ENCODE data around the gene TGFBR3. TPM values are rescaled to one million over a fixed set of nuclear protein-coding genes. Genes with fewer than 3 reads are reported as not detected.

TGFBR3 gene
- total and polyA plus RNA-seq, 2 of the 4 experiments (the other 2 are of a cell fraction) = 3.0 to 11.3 TPM

DNA sequence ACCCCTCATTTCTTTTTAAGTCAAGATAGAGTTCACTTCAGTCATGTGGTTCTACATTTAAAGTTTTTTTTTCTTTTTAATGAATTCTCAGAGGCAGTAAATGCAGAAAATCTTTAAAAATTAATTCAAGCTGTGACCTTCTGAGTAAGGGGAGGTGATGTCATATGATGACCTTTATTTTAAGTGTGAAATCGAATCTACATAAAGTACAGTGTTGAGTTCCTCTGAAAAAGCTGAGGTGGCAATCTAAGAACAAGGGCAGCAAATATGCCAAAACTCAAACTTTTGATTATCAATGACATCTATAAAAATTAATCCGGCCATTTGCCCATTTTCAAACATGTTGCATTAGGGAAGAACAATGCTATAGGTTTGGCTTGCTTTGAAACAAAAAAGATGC is 211.8 kb downstream of the TGFBR3 start:
- Histone ChIP-seq H4K91ac (ENCODE audit: insufficient read depth, low read depth, low read length) (no peak overlapping the region), H3K4ac (ENCODE audit: low read depth, low read length) (no peak overlapping the region), H3K79me1 (ENCODE audit: low read depth in 1 of 2, low read length in 2 of 2) (no peaks in the 10 kb centered on the region), H2AFZ (replicated peaks; ENCODE audit: low read length, poor library complexity) (no peak overlapping the region), H2BK5ac (ENCODE audit: low read depth, low read length, poor library complexity, severe bottlenecking) (no peak overlapping the region), H3K27me3 (ENCODE audit: control insufficient read depth, insufficient read depth, low read length) (no peaks in the 10 kb centered on the region), H3K18ac (ENCODE audit: low read depth, low read length) (no peak overlapping the region), H3K4me2 (ENCODE audit: low read depth, low read length) (no peak overlapping the region), H3K36me3 (ENCODE audit: control insufficient read depth, insufficient read depth, low read length) (no peaks in the 10 kb centered on the region), H4K8ac (ENCODE audit: low read depth in 2 of 2, low read length in 2 of 2) (no peak overlapping the region), H3K56ac (ENCODE audit: extremely low read depth, insufficient read depth, low read length) (no peak overlapping the region), H3K4me3 (ENCODE audit: insufficient read depth, low read depth, low read length) (no peak overlapping the region), H2BK120ac (ENCODE audit: low read depth, low read length) (no peak overlapping the region), H4K5ac (ENCODE audit: low read depth, low read length) (no peak overlapping the region), H2AK5ac (ENCODE audit: low read depth, low read length) (no peak overlapping the region), H2AK9ac (replicated peaks; ENCODE audit: low read depth, low read length, poor library complexity) (no peak overlapping the region), H3K9me3 (ENCODE audit: control insufficient read depth, insufficient read depth, low read length) (no peaks in the 10 kb centered on the region), H3K9me1 (ENCODE audit: insufficient read depth, low read length) (no peaks in the 10 kb centered on the region), H3K23ac (ENCODE audit: low read depth, low read length) (no peak overlapping the region), H2BK20ac (ENCODE audit: low read depth, low read length) (no peak overlapping the region), H3K14ac (replicated peaks; ENCODE audit: low read depth, low read length) (no peak overlapping the region), H4K20me1 (ENCODE audit: insufficient read depth, low read length) (no peaks in the 10 kb centered on the region), H3K9ac (ENCODE audit: low read depth, low read length) (no peak overlapping the region), H3K27ac (ENCODE audit: insufficient read depth, low read length) (no peak overlapping the region), H2BK15ac (ENCODE audit: low read depth, low read length) (no peak overlapping the region), H3K4me1 (ENCODE audit: control insufficient read depth, insufficient read depth, low read length) (no peaks in the 10 kb centered on the region)
- ChIA-PET CTCF (interaction anchor here (1.0 kb wide), 1 partner anchor 96 kb away, joined by 3 read pairs; no protein-coding TSS in a partner anchor), POLR2A (ENCODE audit: unreplicated experiment) (no interaction called here)
- no peak for DNase-seq
- ATAC-seq (ENCODE audit: low read depth) = no peak
- intact Hi-C loops (cut with micrococcal nuclease) (no loop called here), dilution Hi-C loops (cut with HindIII; ENCODE audit: low sequenced_read_pairs, unreplicated experiment) (no loop called here), in situ Hi-C loops (cut with MboI; ENCODE audit: low sequenced_read_pairs) (no loop called here)
- TF ChIP-seq CHD1 (IDR thresholded peaks at IDR 0.05; ENCODE audit: low read depth, low read length) (no peak), BHLHE40 (IDR thresholded peaks at IDR 0.05; ENCODE audit: low read depth, low read length) (no peak), RAD21 (IDR thresholded peaks at IDR 0.05; ENCODE audit: low read length) (no peak), CTCF (conservative IDR thresholded peaks at IDR 0.05; ENCODE audit: low read depth, low read length) (no peak), MAFK (IDR thresholded peaks at IDR 0.05; ENCODE audit: low read depth, low read length) (no peak), NFE2L2 (IDR thresholded peaks at IDR 0.05; ENCODE audit: low read depth, low read length) (no peak), RFX5 (IDR thresholded peaks at IDR 0.05; ENCODE audit: low read depth, low read length) (no peak), FOS (IDR thresholded peaks at IDR 0.05; ENCODE audit: low read depth, low read length) (no peak), CEBPB (IDR thresholded peaks at IDR 0.05; ENCODE audit: low read depth, low read length) (no peak), POLR2A (IDR thresholded peaks at IDR 0.05; ENCODE audit: low read depth, low read length) (no peak), SMC3 (IDR thresholded peaks at IDR 0.05; ENCODE audit: low read depth, low read length) (no peak), RCOR1 (IDR thresholded peaks at IDR 0.05; ENCODE audit: insufficient replicate concordance, low read length) (no peak), ELK1 (IDR thresholded peaks at IDR 0.05; ENCODE audit: borderline replicate concordance, low read depth, low read length) (no peak), MXI1 (IDR thresholded peaks at IDR 0.05; ENCODE audit: borderline replicate concordance, low read depth, low read length) (no peak), MAZ (IDR thresholded peaks at IDR 0.05; ENCODE audit: borderline replicate concordance, low read depth, low read length) (no peak)
- TF ChIP-seq, protein P1, sequence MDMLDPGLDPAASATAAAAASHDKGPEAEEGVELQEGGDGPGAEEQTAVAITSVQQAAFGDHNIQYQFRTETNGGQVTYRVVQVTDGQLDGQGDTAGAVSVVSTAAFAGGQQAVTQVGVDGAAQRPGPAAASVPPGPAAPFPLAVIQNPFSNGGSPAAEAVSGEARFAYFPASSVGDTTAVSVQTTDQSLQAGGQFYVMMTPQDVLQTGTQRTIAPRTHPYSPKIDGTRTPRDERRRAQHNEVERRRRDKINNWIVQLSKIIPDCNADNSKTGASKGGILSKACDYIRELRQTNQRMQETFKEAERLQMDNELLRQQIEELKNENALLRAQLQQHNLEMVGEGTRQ (IDR thresholded peaks at IDR 0.05; ENCODE audit: low read depth, low read length) = no peak
- no CpG with 5 or more reads among the region's 2 CpGs for WGBS, 2 experiments (ENCODE audit: extremely low coverage in 2 of 2, insufficient read length in 1 of 2)
- BruUV-seq (replicated peaks) = no TSS peak
